WTC11 (cell line): Measurements from ENCODE around the gene KIRREL3. TPM values are rescaled to one million over a fixed set of nuclear protein-coding genes. Genes with fewer than 3 reads are reported as not detected.

ENCODE experiments used
- ATAC-seq: fragments of 200-7000 bp; cut with Tn5 transposase; 2 replicates; pipeline ENCODE4 v1.10.0; 2021; ENCODE audit warnings: mild to moderate bottlenecking, moderate library complexity
- CTCF ChIA-PET: fragments of 300-600 bp; sonication (Branson Sonifier 250); formaldehyde crosslinking; loops from one replicate; lab custom pipeline; 2021; ENCODE audit warnings: antibody characterized with exemption; lab: Charles Lee
- POLR2A ChIA-PET: fragments of 350-600 bp; sonication (Branson Sonifier 250); formaldehyde crosslinking; loops from one replicate; lab custom pipeline; 2021; ENCODE audit warnings: antibody characterized with exemption; lab: Charles Lee
- DNase-seq: peaks from one replicate; pipeline ENCODE4 v3.0.0; 2021; ENCODE audit warnings: low spot score
- H3K27ac Mint-ChIP-seq: 2 replicates; pipeline ENCODE4 v1.8.0; 2021; ENCODE audit warnings: mixed read lengths
- H3K27me3 Mint-ChIP-seq: 2 replicates; pipeline ENCODE4 v1.8.0; 2021; ENCODE audit warnings: low read depth, mild to moderate bottlenecking, moderate library complexity, mixed read lengths
- H3K36me3 Mint-ChIP-seq: 2 replicates; pipeline ENCODE4 v1.8.0; 2021; ENCODE audit warnings: mixed read lengths
- H3K4me1 Mint-ChIP-seq: 2 replicates; pipeline ENCODE4 v1.8.0; 2022; ENCODE audit warnings: mixed read lengths
- H3K4me3 Mint-ChIP-seq: 2 replicates; pipeline ENCODE4 v1.8.0; 2021; ENCODE audit warnings: mild to moderate bottlenecking, moderate library complexity, mixed read lengths
- H3K9me3 Mint-ChIP-seq: 2 replicates; pipeline ENCODE4 v1.8.0; 2021; ENCODE audit warnings: mixed read lengths
- ATF3 ChIP-seq: sonication (generic); formaldehyde crosslinking; conservative IDR thresholded peaks from 2 replicates; pipeline ENCODE4 v1.8.1; 2022; ENCODE audit warnings: mild to moderate bottlenecking, missing genetic modification reagents
- ELF4 ChIP-seq: sonication (generic); formaldehyde crosslinking; IDR thresholded peaks from 2 replicates; pipeline ENCODE4 v1.8.1; 2022; ENCODE audit warnings: low read depth, mild to moderate bottlenecking, moderate library complexity, missing genetic modification reagents
- ERG ChIP-seq: fragments of 250-450 bp; sonication (Bioruptor Pico); IDR thresholded peaks from 2 replicates; pipeline ENCODE4 v1.8.0; 2021; ENCODE audit warnings: mild to moderate bottlenecking
- ESRRA ChIP-seq: sonication (generic); formaldehyde crosslinking; IDR thresholded peaks from 2 replicates; pipeline ENCODE4 v1.8.1; 2022; ENCODE audit warnings: mild to moderate bottlenecking, missing genetic modification reagents, borderline replicate concordance
- JUN ChIP-seq: sonication (generic); formaldehyde crosslinking; IDR thresholded peaks from 2 replicates; pipeline ENCODE4 v1.8.0; 2023; ENCODE audit warnings: mild to moderate bottlenecking, missing genetic modification reagents
- NFYB ChIP-seq: sonication (generic); formaldehyde crosslinking; conservative IDR thresholded peaks from 2 replicates; pipeline ENCODE4 v1.8.0; 2022; ENCODE audit warnings: low read depth, missing genetic modification reagents
- NR1H2 ChIP-seq: sonication (generic); formaldehyde crosslinking; IDR thresholded peaks from 2 replicates; pipeline ENCODE4 v1.9.0; 2021; ENCODE audit warnings: mild to moderate bottlenecking, moderate library complexity, missing genetic modification reagents
- PRDM15 ChIP-seq: sonication (generic); formaldehyde crosslinking; IDR thresholded peaks from 2 replicates; pipeline ENCODE4 v1.8.0; 2022; ENCODE audit warnings: missing genetic modification reagents
- SOX15 ChIP-seq: fragments of 250-450 bp; sonication (Bioruptor Pico); IDR thresholded peaks from 2 replicates; pipeline ENCODE4 v1.9.0; 2021; ENCODE audit warnings: mild to moderate bottlenecking
- TCF7 ChIP-seq: sonication (generic); formaldehyde crosslinking; IDR thresholded peaks from 2 replicates; pipeline ENCODE4 v1.8.0; 2022; ENCODE audit warnings: mild to moderate bottlenecking, low read depth, missing genetic modification reagents, moderate library complexity
- TEAD4 ChIP-seq: sonication (generic); formaldehyde crosslinking; IDR thresholded peaks from 2 replicates; pipeline ENCODE4 v1.8.0; 2022; ENCODE audit warnings: mild to moderate bottlenecking, missing genetic modification reagents
- TP53 ChIP-seq: sonication (generic); formaldehyde crosslinking; IDR thresholded peaks from 2 replicates; pipeline ENCODE4 v1.8.1; 2023; ENCODE audit warnings: mild to moderate bottlenecking, missing genetic modification reagents
- ZBTB43 ChIP-seq: sonication (generic); formaldehyde crosslinking; IDR thresholded peaks from 2 replicates; pipeline ENCODE4 v1.8.1; 2023; ENCODE audit warnings: mild to moderate bottlenecking, missing genetic modification reagents
- ZMAT4 ChIP-seq: fragments of 250-450 bp; sonication (Bioruptor Pico); IDR thresholded peaks from 2 replicates; pipeline ENCODE4 v1.9.0; 2021; ENCODE audit warnings: mild to moderate bottlenecking
- ZNF121 ChIP-seq: sonication (generic); formaldehyde crosslinking; IDR thresholded peaks from 2 replicates; pipeline ENCODE4 v1.8.0; 2023; ENCODE audit warnings: missing genetic modification reagents
- ZNF219 ChIP-seq: sonication (generic); formaldehyde crosslinking; IDR thresholded peaks from 2 replicates; pipeline ENCODE4 v1.8.0; 2023; ENCODE audit warnings: missing genetic modification reagents, mild to moderate bottlenecking, borderline replicate concordance
- ZNF232 ChIP-seq: sonication (generic); formaldehyde crosslinking; IDR thresholded peaks from 2 replicates; pipeline ENCODE4 v1.8.0; 2022; ENCODE audit warnings: mild to moderate bottlenecking, missing genetic modification reagents
- ZNF317 ChIP-seq: sonication (generic); formaldehyde crosslinking; IDR thresholded peaks from 2 replicates; pipeline ENCODE4 v1.8.1; 2023; ENCODE audit warnings: low read depth, mild to moderate bottlenecking, moderate library complexity, missing genetic modification reagents, borderline replicate concordance
- ZNF423 ChIP-seq: fragments of 250-450 bp; sonication (Bioruptor Pico); IDR thresholded peaks from 2 replicates; pipeline ENCODE4 v2.1.2; 2022; ENCODE audit warnings: mild to moderate bottlenecking, moderate library complexity
- ZNF425 ChIP-seq: fragments of 250-450 bp; sonication (Bioruptor Pico); conservative IDR thresholded peaks from 2 replicates; pipeline ENCODE4 v1.9.0; 2021; ENCODE audit warnings: mild to moderate bottlenecking
- total RNA-seq: library from RNA; stranded (reverse); gene quantifications from 3 replicates; pipeline ENCODE4 v1.2.3, GENCODE V29; 2021

The KIRREL3 gene
- total RNA-seq, 1 experiment from 2014 or later: 0.59 TPM

- TF ChIP-seq ZNF121 (no peak), JUN (CRISPR knock-in tag) (no peak)
These were observed 319.9 kb downstream of the KIRREL3 start for GRCh38 chr11:126680700-126681099.

GRCh38 chr11:126680131-126680530, 320.4 kb downstream of the KIRREL3 start:
- DNase-seq: no peak
- H3K4me1 Mint-ChIP-seq: peaks cover 9% of the 10 kb centered on the region; the same call in 1 of the 2 replicates
- H3K36me3 Mint-ChIP-seq: no peaks in the 10 kb centered on the region
- CTCF ChIA-PET: interaction anchor here (0.7 kb wide), 1 partner anchor 119 kb away, joined by 3 read pairs; no protein-coding TSS in a partner anchor
- no peak for TF ChIP-seq ATF3
- no peak for TF ChIP-seq NFYB (CRISPR knock-in tag)
- TF ChIP-seq ZNF423 (CRISPR knock-in tag): no peak
- no peak for TF ChIP-seq TCF7
- no peak for TF ChIP-seq PRDM15 (CRISPR knock-in tag)
- no peak for TF ChIP-seq ESRRA (CRISPR knock-in tag)
- no peak for TF ChIP-seq TP53 (CRISPR knock-in tag)
- TF ChIP-seq, all 79 proteins: peak for 0
- ATAC-seq: no peak
- POLR2A ChIA-PET: no interaction called here
- H3K27me3 Mint-ChIP-seq: no peaks in the 10 kb centered on the region; the same call in 1 of the 2 replicates
- H3K9me3 Mint-ChIP-seq: no peaks in the 10 kb centered on the region
- H3K4me3 Mint-ChIP-seq: no peak overlapping the region
- H3K27ac Mint-ChIP-seq: no peak overlapping the region

More at GRCh38 chr11:126680700-126681099, 319.9 kb downstream of the KIRREL3 start:
- H3K9me3 Mint-ChIP-seq: no peaks in the 10 kb centered on the region
- peaks cover 10% of the 10 kb centered on the region; the same call in 1 of the 2 replicates for H3K4me1 Mint-ChIP-seq
- POLR2A ChIA-PET: no interaction called here
- no peaks in the 10 kb centered on the region; the same call in 1 of the 2 replicates for H3K27me3 Mint-ChIP-seq
- ATAC-seq (no peak), DNase-seq (no peak)
- no peak overlapping the region for H3K27ac Mint-ChIP-seq
- CTCF ChIA-PET: interaction anchor here (0.7 kb wide), 1 partner anchor 120 kb away, joined by 3 read pairs; no protein-coding TSS in a partner anchor
- no peak overlapping the region for H3K4me3 Mint-ChIP-seq
- no peaks in the 10 kb centered on the region for H3K36me3 Mint-ChIP-seq

GRCh38 chr11:126679033-126679432, 321.5 kb downstream of the KIRREL3 start:
- no peaks in the 10 kb centered on the region for H3K9me3 Mint-ChIP-seq
- H3K4me1 Mint-ChIP-seq: no peaks in the 10 kb centered on the region
- H3K4me3 Mint-ChIP-seq: no peak overlapping the region
- DNase-seq: no peak
- ATAC-seq: no peak
- no peaks in the 10 kb centered on the region; the same call in 1 of the 2 replicates for H3K27me3 Mint-ChIP-seq
- ChIA-PET CTCF (interaction anchor here (0.5 kb wide), 1 partner anchor 53 kb away, joined by 3 read pairs; no protein-coding TSS in a partner anchor), POLR2A (no interaction called here)
- no peaks in the 10 kb centered on the region for H3K36me3 Mint-ChIP-seq
- TF ChIP-seq ZNF317 (CRISPR knock-in tag): no peak
- no peak for TF ChIP-seq ATF3
- no peak for TF ChIP-seq ZNF232 (CRISPR knock-in tag)
- no peak for TF ChIP-seq NR1H2 (CRISPR knock-in tag)
- no peak for TF ChIP-seq ZNF425
- TF ChIP-seq, all 79 proteins: peak for 0
- H3K27ac Mint-ChIP-seq: no peak overlapping the region

GRCh38 chr11:126676536-126676935, 324.0 kb downstream of the KIRREL3 start:
- Mint-ChIP-seq H3K27ac (no peak overlapping the region), H3K36me3 (no peaks in the 10 kb centered on the region), H3K27me3 (no peaks in the 10 kb centered on the region; the same call in 1 of the 2 replicates), H3K4me3 (no peak overlapping the region), H3K9me3 (no peaks in the 10 kb centered on the region), H3K4me1 (peaks cover 3% of the 10 kb centered on the region; the same call in 1 of the 2 replicates)
- ATAC-seq: no peak
- ChIA-PET POLR2A (no interaction called here), CTCF (no interaction called here)
- DNase-seq: no peak
- TF ChIP-seq ELF4 (CRISPR knock-in tag) (no peak), SOX15 (CRISPR knock-in tag) (no peak), ZBTB43 (CRISPR knock-in tag) (no peak), ZMAT4 (no peak), TEAD4 (CRISPR knock-in tag) (no peak), ZNF219 (CRISPR knock-in tag) (no peak), ERG (CRISPR knock-in tag) (no peak), NR1H2 (CRISPR knock-in tag) (no peak)
